CD4-positive, alpha-beta T cell treated with Interleukin-17A for 1 hour (primary cell): ENCODE measurements around the gene UBE2S.
"Not testable (repeated sequence)": the region's sequence is repeated elsewhere in the genome, so short reads cannot be mapped to it uniquely, and the experiment has no call there.

ENCODE experiments used
- DNase-seq: peaks from one replicate; pipeline ENCODE4 v3.0.0-alpha.2; 2020

Gene UBE2S

GRCh38 chr19:55439052-55439451 lies 31.5 kb upstream of the UBE2S start:
- no peak for DNase-seq

DNA sequence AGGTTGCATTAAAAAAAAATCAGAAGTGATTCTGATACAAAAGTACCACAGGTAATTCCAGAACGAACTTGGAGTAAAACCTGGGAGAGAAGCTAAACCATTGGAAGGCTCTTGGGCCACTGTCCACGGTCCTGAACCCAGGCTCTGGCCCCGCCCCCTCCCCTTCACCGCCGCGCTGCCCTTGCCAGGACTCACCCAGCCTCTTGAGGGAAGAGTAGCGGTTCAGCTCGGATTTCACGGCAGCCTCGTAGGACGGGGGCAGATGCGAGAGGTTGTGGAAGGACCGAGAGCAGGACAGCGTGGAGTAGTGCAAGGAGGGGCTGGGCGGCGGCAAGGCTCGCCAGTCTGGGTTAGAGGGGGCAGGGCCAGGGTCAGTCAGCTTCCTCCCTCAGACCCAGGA lies 29.8 kb upstream of the UBE2S start:
- no peak for DNase-seq

DNA sequence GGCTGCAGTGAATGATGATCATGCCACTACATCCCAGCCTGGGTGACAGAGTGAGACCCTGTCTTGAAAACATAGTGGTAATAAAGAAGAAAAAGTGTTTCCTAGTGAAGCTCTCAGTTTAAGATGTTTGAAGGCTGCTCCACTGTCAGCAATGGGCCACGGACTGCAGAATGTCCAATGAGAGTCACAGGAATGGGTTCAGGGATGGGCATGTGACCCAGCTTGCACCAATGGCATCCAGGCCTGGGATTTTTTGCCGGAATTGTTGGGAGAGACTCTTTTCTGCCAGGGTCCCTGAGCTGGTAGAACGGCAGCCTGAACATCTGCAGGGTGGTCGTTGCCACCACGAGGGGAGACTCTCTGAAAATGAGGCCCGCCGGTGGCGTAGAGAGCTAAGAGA lies 29.3 kb upstream of the UBE2S start:
- no peak for DNase-seq

GRCh38 chr19:55435020-55435419 lies 27.4 kb upstream of the UBE2S start:
- no peak for DNase-seq

GRCh38 chr19:55434356-55434919 lies 26.9 kb upstream of the UBE2S start:
- no peak for DNase-seq

DNA sequence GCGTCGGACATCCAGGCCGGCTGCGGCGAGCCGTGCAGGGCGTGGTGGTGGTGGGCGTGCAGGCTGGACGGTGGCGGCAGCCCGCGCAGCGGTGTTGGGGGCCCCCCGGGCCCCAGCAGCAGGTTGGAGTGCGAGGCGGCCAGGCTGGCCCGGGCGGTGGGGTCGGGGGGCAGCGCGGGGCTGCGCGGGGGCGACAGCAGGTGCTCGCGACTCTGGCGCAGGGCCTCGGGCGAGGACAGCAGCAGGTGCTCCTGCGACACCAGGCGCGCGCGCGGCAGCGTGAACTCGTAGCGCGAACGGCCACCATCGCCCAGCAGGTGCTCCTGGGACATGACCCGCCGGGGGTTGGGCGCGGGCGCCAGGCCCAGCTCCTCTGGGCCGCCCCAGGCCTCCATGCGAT lies 25.7 kb upstream of the UBE2S start:
- DNase-seq: no peak

GRCh38 chr19:55432241-55432959 lies 24.8 kb upstream of the UBE2S start:
- no peak for DNase-seq

- no peak for DNase-seq
Observed at GRCh38 chr19:55431183-55431582, 23.6 kb upstream of the UBE2S start.

- DNase-seq: no peak
Observed at GRCh38 chr19:55426042-55426441, 18.5 kb upstream of the UBE2S start.

DNA sequence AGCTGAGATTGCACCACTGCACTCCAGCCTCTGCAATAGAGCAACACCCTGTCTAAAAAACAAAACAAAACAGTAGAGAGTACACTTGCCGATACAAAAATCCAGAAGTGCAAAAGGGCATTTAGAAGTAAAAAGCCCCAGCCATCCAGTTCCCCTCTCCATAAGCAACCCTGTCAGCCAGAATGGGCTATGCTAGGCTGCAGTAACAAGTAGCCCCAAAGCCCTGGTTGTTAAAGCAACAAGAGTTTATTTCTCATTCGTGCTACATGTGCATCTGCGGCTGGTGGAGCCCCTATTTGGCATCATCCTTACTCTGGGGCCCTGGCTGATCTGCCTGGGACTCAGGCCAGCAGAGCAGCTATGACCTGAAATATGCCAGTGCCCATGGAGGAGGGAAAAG lies 16.9 kb upstream of the UBE2S start:
- no peak for DNase-seq

DNA sequence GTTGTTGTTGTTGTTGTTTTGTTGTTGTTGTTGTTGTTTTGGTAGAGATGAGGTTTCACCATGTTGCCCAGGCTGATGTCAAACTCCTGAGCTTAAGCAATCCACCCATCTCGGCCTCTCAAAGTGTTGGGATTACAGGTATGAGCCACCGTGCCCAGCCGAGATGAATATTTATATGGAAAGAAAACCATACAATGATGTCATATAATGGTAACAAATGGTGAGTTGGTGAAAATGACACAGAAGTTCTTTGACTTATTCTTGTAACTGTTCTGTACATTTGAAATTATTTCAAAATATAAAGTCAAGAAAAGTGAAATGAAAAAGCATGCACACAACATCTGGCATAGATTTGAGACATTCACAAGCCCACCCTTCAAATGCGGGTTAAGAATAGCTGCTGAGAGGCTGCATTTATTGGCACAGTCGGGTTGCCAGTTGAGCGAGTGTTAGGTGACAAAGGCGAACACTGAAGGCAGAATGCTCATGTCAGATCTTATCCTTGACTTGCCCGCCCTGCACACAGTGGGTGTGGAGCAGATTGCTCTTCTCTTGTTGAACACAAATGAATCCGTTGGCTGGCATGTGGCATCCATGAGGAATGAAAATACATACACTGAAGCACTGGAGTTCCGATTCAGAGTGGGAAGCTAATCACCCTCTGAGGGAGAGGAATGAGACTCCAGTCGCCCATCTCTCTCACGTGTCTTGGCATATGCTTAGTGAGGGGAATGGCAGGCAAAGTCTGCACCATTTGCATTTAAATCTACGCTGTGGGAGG lies 15.8 kb upstream of the UBE2S start:
- no peak for DNase-seq

DNA sequence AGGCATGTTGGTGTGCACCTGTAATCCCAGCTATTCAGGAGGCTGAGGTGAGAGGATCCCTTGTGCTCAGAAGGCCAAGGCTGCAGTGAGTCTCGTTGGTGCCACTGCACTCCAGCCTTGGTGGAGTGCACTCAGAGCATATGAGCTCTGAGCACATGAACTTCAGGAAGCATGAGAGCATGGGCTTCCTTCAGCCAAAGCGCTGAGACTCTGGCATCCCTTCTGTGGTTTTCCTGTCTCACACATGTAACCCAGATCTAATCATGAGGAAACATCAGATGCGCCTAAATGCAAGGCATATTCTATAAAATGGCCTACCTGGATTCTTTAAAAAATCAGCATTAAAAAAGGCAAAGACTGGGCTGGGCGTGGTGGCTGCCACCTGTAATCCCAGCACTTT lies 13.7 kb upstream of the UBE2S start:
- peak; percentile 58 for DNase-seq

DNA sequence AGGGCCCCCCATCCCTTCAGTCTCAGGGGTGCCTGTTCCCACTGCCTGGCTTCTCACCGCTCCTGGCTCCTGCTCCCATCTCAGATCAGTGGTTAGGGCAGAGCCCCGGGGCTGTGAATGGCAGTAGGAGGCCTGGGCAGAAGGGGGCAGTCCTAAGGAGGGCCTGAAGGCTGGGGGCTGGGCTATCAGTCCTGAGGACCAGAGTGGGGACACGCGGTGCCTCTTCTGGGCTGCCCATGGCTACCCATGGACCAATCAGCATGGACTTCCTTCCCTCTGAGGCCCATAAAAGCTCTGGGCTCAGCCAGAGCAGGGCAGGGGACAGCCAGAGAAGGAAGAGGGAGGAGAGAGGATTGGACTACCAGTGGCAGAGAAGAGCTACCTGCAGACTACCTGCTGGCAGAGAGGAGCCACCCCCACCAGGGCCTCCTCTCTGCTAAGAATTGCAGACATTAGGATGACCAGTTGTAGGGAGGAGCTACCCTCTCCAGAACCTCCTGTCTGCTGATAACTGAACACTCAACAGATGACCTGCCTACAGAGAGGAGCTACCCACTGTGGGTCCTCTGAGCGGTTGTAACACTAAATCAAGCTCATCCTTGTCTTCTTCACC lies 12.1 kb upstream of the UBE2S start:
- no peak for DNase-seq

DNA sequence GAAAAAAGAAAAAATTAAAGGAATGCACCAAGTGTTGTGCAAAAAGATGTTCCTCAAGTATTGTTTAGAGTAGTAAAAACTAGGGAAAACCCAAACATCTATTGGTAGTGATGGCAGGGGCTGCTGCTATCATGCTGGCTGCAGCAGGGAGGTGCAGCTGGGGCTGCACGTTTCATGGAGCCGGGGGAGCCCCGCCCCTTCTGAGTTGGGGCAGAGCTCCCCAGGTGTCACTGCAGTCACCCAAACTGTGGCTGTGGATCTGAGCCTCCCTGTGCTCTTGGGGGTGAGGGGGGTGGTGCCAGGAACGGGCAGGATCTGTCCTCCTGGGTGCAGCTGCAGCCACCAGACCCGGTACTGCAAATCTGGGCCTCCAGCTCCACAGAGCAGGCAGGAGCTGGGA lies 11.5 kb upstream of the UBE2S start:
- no peak for DNase-seq

DNA sequence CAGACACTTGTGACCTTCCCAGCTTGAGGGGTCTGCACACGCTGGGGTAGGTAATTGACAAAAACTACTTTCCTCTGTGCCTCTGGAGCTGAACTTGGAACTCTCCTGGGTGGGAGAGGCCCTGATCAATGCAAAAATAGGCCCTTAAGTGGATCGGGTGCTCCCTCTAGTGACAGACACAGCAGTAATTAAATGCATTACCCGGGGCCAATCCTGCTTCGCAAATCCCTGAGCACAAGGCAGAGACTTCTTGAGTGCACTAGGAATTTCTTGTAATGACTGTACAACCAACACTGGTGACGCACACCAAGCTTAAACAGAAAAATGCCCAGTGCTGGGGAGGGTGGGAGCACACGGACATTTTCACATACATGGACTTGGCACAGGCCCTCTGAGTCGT lies 10.6 kb upstream of the UBE2S start:
- DNase-seq: peak; percentile 73

- no peak for DNase-seq
Observed at GRCh38 chr19:55410168-55410567, 2.6 kb upstream of the UBE2S start.

GRCh38 chr19:55409179-55409578 lies 1.6 kb upstream of the UBE2S start:
- DNase-seq: not testable (repeated sequence)

- no peak for DNase-seq
Observed at GRCh38 chr19:55408533-55408872, 915 bp upstream of the UBE2S start.

GRCh38 chr19:55407800-55408532 lies 378 bp upstream of the UBE2S start:
- DNase-seq: peak; percentile 99

DNA sequence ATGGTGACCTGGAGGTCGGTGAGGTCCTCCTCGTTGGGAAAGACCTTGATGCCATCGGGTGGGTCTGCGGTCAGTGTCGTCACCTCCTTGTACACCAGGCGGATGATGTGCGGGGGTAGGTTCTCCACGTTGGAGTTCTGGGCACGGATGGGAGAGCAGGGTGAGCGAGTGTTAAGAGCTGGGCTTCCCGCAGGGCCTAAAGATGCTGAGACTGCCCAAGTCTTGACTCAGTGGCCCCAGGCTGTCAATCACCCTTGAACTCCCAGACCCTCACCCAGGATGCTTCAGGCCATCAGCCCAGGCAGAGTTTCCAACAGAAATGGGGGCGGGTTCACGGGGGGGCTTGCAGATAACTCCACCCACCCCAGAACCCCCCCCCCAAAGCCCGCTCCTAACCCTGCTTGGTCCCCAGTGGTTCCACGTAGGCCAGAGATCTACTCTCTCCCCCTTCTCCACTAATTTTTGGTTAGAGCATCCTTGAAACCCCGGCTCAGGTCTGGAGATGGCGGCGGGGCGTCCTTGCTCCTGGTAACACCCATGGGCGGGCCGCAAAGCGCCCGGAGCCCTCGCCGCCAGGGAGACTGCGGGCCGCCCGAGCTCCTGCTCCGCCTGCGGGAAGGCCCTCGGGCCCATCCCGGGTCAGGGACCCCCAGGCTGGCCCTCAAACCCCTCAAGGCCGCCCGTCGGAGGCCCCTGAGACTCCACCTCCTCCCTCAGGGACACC lies 600 bp downstream of the UBE2S start:
- peak; percentile 25 for DNase-seq

GRCh38 chr19:55406091-55406825 lies 1.3 kb downstream of the UBE2S start:
- no peak for DNase-seq

DNA sequence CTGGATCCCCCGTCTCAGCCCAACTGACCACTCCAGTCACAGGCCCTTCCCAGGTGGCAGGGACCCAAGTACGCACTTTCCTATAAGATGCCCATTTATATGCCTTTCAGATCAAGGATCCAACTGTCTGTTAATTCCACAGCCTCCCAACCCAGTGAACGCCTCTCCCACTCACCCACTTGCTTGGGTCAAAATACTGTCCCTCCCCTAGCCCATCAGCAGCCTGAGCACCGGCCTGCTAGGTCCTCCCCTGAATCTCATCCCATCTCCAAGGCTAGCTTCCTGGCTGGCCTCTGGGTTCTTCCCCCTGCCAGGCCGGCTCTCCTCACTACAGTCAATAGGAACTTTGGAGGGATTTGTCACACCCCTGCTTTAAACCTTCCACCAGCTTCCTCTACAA lies 1.9 kb downstream of the UBE2S start:
- no peak for DNase-seq
